GM12878 (cell line): ENCODE data around the gene AGAP1. TPM values are rescaled to one million over a fixed set of nuclear protein-coding genes. Genes with fewer than 3 reads are reported as not detected.

Source experiments
- ATAC-seq: fragments of 200-7000 bp; cut with Tn5 transposase; 3 replicates; pipeline ENCODE4 v1.9.1; 2020; ENCODE audit warnings: mild to moderate bottlenecking, moderate library complexity
- BruUV-seq: library from RNA; stranded (reverse); fragments of 400-500 nt; replicated peaks from 2 replicates; lab custom pipeline; 2021; lab: Mats Ljungman, UMichigan
- CTCF ChIA-PET: fragments of 300-600 bp; sonication (Branson Sonifier 250); formaldehyde crosslinking; extraction: SDS; loops from one replicate; lab custom pipeline; 2021; ENCODE audit warnings: inconsistent platforms; lab: Yijun Ruan, JAX
- POLR2A ChIA-PET: fragments of 350-600 bp; formaldehyde crosslinking; extraction: SDS; loops from one replicate; lab custom pipeline; 2021; ENCODE audit warnings: inconsistent platforms; lab: Charles Lee
- RAD21 ChIA-PET: fragments of 300-600 bp; sonication (Branson Sonifier 250); formaldehyde crosslinking; loops from one replicate; lab custom pipeline; 2023; ENCODE audit warnings: antibody characterized with exemption; ENCODE audit not compliant: unreplicated experiment; lab: Charles Lee
- SMC1A ChIA-PET: fragments of 300-600 bp; sonication (Branson Sonifier 250); formaldehyde crosslinking; loops from one replicate; lab custom pipeline; 2023; ENCODE audit not compliant: unreplicated experiment, uncharacterized antibody; lab: Charles Lee
- DNase-seq: peaks from one replicate; pipeline ENCODE4 v3.0.0-alpha.2; 2011; ENCODE audit warnings: low read depth, low spot score
- FAIRE-seq: peaks from 3 replicates; lab custom pipeline; 2011; peaks lifted over from hg19 to GRCh38; lab: Jason Lieb, UNC
- H2AFZ ChIP-seq: 2 replicates; pipeline ENCODE4 v1.6.0; 2011; ENCODE audit warnings: low read depth, low read length, control low read depth; ENCODE audit not compliant: control insufficient read depth
- H3K27ac ChIP-seq: 2 replicates; pipeline ENCODE4 v1.5.1; 2011; ENCODE audit warnings: control low read depth; ENCODE audit not compliant: control insufficient read depth, insufficient read depth
- H3K27me3 ChIP-seq, 2 experiments: replicated peaks in 1 of 2; 2 replicates each; pipeline versions ENCODE4 v1.6.0 to v1.6.1; 2011; ENCODE audit warnings: low read length in 1 of 2; ENCODE audit not compliant: control insufficient read depth in 2 of 2, insufficient read depth in 2 of 2
- H3K36me3 ChIP-seq, 2 experiments: 2 replicates each; pipeline ENCODE4 v1.5.1; 2011; ENCODE audit warnings: low read length in 1 of 2; ENCODE audit not compliant: control insufficient read depth in 2 of 2, insufficient read depth in 2 of 2
- H3K4me1 ChIP-seq: 2 replicates; pipeline ENCODE4 v1.6.1; 2011; ENCODE audit warnings: mild to moderate bottlenecking, low read length, moderate library complexity, mixed read lengths; ENCODE audit not compliant: control insufficient read depth, insufficient read depth
- H3K4me2 ChIP-seq: 2 replicates; pipeline ENCODE4 v1.6.0; 2011; ENCODE audit warnings: control low read depth; ENCODE audit not compliant: control insufficient read depth, insufficient read depth
- H3K4me3 ChIP-seq: fragments of 200-600 bp; sonication (generic); 2 replicates; pipeline ENCODE4 v1.5.1; 2016
- H3K79me2 ChIP-seq: 2 replicates; pipeline ENCODE4 v1.6.0; 2011; ENCODE audit warnings: low read length; ENCODE audit not compliant: control insufficient read depth, insufficient read depth
- H3K9ac ChIP-seq: 2 replicates; pipeline ENCODE4 v1.8.0; 2011; ENCODE audit warnings: low read length, control low read depth, mixed read lengths; ENCODE audit not compliant: control insufficient read depth, insufficient read depth
- H3K9me3 ChIP-seq: replicated peaks from 3 replicates; pipeline ENCODE4 v1.5.1; 2011; ENCODE audit warnings: mild to moderate bottlenecking, low read length; ENCODE audit not compliant: control insufficient read depth, insufficient read depth
- H4K20me1 ChIP-seq: 2 replicates; pipeline ENCODE4 v1.6.0; 2011; ENCODE audit not compliant: control insufficient read depth, insufficient read depth
- BACH1 ChIP-seq: fragments of 450-650 bp; IDR thresholded peaks from 2 replicates; pipeline ENCODE4 v1.6.1; 2017; ENCODE audit warnings: mild to moderate bottlenecking, borderline replicate concordance
- BCL11A ChIP-seq: IDR thresholded peaks from 2 replicates; pipeline ENCODE4 v1.6.1; 2011; ENCODE audit warnings: low read depth, low read length
- CREM ChIP-seq: IDR thresholded peaks from 2 replicates; pipeline ENCODE4 v1.6.1; 2014; ENCODE audit warnings: antibody characterized with exemption, low read depth
- JUNB ChIP-seq: IDR thresholded peaks from 2 replicates; pipeline ENCODE4 v1.6.1; 2016; ENCODE audit warnings: antibody characterized with exemption, mild to moderate bottlenecking
- KLF5 ChIP-seq: fragments of 450-650 bp; IDR thresholded peaks from 2 replicates; pipeline ENCODE4 v1.6.1; 2014; ENCODE audit warnings: mild to moderate bottlenecking; ENCODE audit not compliant: partially characterized antibody
- LARP7 ChIP-seq: fragments of 450-650 bp; IDR thresholded peaks from 2 replicates; pipeline ENCODE4 v1.6.1; 2017; ENCODE audit warnings: mild to moderate bottlenecking
- NFXL1 ChIP-seq: fragments of 450-650 bp; IDR thresholded peaks from 2 replicates; pipeline ENCODE4 v1.6.1; 2017; ENCODE audit warnings: antibody characterized with exemption, mild to moderate bottlenecking, borderline replicate concordance
- NR2C2 ChIP-seq: IDR thresholded peaks from 2 replicates; pipeline ENCODE4 v1.6.1; 2011; ENCODE audit warnings: borderline replicate concordance, low read depth; ENCODE audit not compliant: control insufficient read depth, insufficient read length
- NRF1 ChIP-seq: conservative IDR thresholded peaks from 2 replicates; pipeline ENCODE4 v1.6.1; 2011; ENCODE audit warnings: mild to moderate bottlenecking, low read depth, low read length, improper control_type of control experiment
- PML ChIP-seq: IDR thresholded peaks from 2 replicates; pipeline ENCODE4 v1.6.1; 2012; ENCODE audit warnings: low read length, inconsistent platforms
- RELA ChIP-seq: fragments of 450-650 bp; IDR thresholded peaks from 2 replicates; pipeline ENCODE4 v1.8.0; 2014; ENCODE audit warnings: borderline replicate concordance; ENCODE audit not compliant: partially characterized antibody
- SMAD1 ChIP-seq: fragments of 450-650 bp; IDR thresholded peaks from 2 replicates; pipeline ENCODE4 v1.6.1; 2018; ENCODE audit warnings: mild to moderate bottlenecking, low read depth; ENCODE audit not compliant: partially characterized antibody
- SMARCA5 ChIP-seq: fragments of 450-650 bp; IDR thresholded peaks from 2 replicates; pipeline ENCODE4 v1.6.1; 2017; ENCODE audit warnings: mild to moderate bottlenecking
- SP1 ChIP-seq: IDR thresholded peaks from one replicate; pipeline ENCODE4 v1.6.1; 2011; ENCODE audit warnings: low read depth, low read length
- SUPT20H ChIP-seq: IDR thresholded peaks from 2 replicates; pipeline ENCODE4 v1.6.1; 2011; ENCODE audit warnings: low read depth, mild to moderate bottlenecking, low read length, moderate library complexity, borderline replicate concordance; ENCODE audit not compliant: control insufficient read depth
- TAF1 ChIP-seq: IDR thresholded peaks from 2 replicates; pipeline ENCODE4 v1.6.1; 2011; ENCODE audit warnings: mild to moderate bottlenecking, low read depth, low read length, borderline replicate concordance
- TCF3 ChIP-seq: IDR thresholded peaks from 2 replicates; pipeline ENCODE4 v1.6.1; 2012; ENCODE audit warnings: low read depth, mild to moderate bottlenecking, low read length, borderline replicate concordance; ENCODE audit not compliant: insufficient read depth
- TCF7 ChIP-seq: IDR thresholded peaks from 2 replicates; pipeline ENCODE4 v1.6.1; 2014; ENCODE audit warnings: antibody characterized with exemption, borderline replicate concordance
- ZNF384 ChIP-seq: IDR thresholded peaks from 2 replicates; pipeline ENCODE4 v1.6.1; 2012; ENCODE audit warnings: low read depth, mild to moderate bottlenecking, low read length, improper control_type of control experiment, borderline replicate concordance
- WGBS: methylation state at CpG from one replicate; pipeline ENCODE4 v1.1.6; 2016; ENCODE audit warnings: low lambda C conversion rate; ENCODE audit not compliant: insufficient replicate concordance, insufficient coverage; ENCODE audit errors: missing lambda C conversion rate; 5-methylcytosine and 5-hydroxymethylcytosine counted together
- in situ Hi-C: fragments of 300-500 bp; cut with MboI; formaldehyde crosslinking; loops from 9 replicates; pipeline ENCODE4 v1.14.3; 2018; ENCODE audit warnings: mixed read lengths
- intact Hi-C: fragments of 100-400 bp; cut with micrococcal nuclease; formaldehyde crosslinking; loops from one replicate; pipeline ENCODE4 v1.14.2; 2022; ENCODE audit not compliant: unreplicated experiment
- polyA plus RNA-seq, 11 experiments: library from polyadenylated mRNA; depleted of rRNA in 4 of 11; unstranded in 6 of 11; stranded (reverse) in 5 of 11; fragments of >200 nt; fragmentation: Nextera tagmentation in 4 of 11; fragmentation: Illumina TruSeq in 1 of 11; extraction: Ambion mirVana in 4 of 11; extraction: Trizol in 1 of 11; gene quantifications; 1 replicate in 1 of 11; 2 replicates in 10 of 11; pipeline versions ENCODE4 v1.2.1 to v1.2.3, GENCODE V29; 2011 to 2016; ENCODE audit warnings: inconsistent platforms in 2 of 11, missing spikeins in 2 of 11, low read depth in 1 of 11
- total RNA-seq, 4 experiments: library from RNA; depleted of rRNA in 3 of 4; stranded (reverse); fragments of >200 nt in 3 of 4; fragmentation: Illumina TruSeq in 1 of 4; extraction: Trizol in 1 of 4; gene quantifications; 2 replicates each; pipeline versions ENCODE4 v1.2.1 to v1.2.3, GENCODE V29; 2013 to 2021
- TF ChIP-seq, protein P1 (sequence below): IDR thresholded peaks from 2 replicates; pipeline ENCODE4 v1.6.1; 2011; ENCODE audit warnings: low read depth, mild to moderate bottlenecking, low read length, moderate library complexity, borderline replicate concordance; ENCODE audit errors: extremely low read depth
- TF ChIP-seq, protein P2 (sequence below): IDR thresholded peaks from 2 replicates; pipeline ENCODE4 v1.6.1; 2011; ENCODE audit warnings: borderline replicate concordance, low read depth, mild to moderate bottlenecking, moderate library complexity, low read length; ENCODE audit not compliant: insufficient read depth, poor library complexity, severe bottlenecking

Gene AGAP1
- total and polyA plus RNA-seq, 10 of the 15 experiments (the other 5 are each of a cell fraction or from before 2014, with no cell fraction given) = 0.05 to 0.15 (median 0.06) TPM; not detected in 7

DNA sequence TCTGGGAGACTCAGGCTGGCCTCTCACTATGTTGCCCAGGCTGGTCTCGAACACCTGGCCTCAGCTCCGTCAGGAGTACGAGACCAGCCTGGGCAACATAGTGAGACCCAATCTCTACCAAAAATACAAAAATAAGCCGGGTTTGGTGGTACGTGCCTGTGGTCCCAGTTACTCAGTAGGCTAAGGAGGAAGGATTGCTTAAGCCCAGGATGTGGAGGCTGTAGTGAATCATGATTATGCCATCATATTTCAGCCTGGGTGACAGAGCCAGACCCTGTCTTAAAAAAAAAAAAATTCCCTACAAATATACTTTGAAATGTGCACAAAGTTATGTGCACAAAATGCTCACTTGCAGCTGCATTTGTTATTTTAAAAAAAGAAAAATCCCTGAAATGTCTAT, 26.3 kb upstream of the AGAP1 start (continued):
- TF ChIP-seq SUPT20H (no peak), TCF3 (no peak), NR2C2 (no peak)

DNA sequence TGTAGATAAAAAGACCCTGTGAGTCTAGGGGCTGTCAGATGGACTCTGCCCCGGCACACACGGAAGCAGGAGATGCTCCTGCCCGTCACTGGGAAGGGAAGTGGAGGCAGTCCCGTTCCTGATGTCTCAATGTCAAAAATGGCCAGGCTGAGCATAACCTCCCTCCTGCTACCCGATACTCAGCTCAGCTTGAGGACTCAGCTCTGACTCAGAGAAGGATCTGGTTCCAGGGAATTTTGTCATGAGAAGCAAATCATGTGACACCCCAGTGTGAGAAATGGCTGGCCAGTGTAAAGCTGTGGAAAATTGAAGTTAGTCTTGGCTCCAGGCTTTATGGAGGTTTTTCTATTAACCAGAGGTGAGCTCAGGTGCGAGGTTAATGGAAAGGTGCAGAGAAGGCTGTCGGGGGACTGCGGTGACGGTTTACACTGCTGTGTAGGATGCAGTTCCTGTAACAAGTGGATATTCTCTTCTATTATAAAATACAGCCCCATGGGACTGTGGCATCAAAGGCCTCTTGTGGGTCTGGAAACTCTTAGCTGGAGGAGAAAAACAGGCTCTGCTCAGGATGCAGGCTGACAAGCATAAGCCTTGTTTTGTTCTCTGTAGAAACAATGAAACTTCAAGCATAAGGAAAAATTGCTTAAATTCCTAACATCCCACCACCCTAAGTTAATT, 24.7 kb upstream of the AGAP1 start:
- ChIA-PET CTCF (no interaction called here), SMC1A (no interaction called here), RAD21 (no interaction called here), POLR2A (no interaction called here)
- no peak for FAIRE-seq
- in situ Hi-C loops (no loop called here), intact Hi-C loops (no loop called here)
- Histone ChIP-seq H4K20me1 (no peaks in the 10 kb centered on the region), H3K4me3 (no peak overlapping the region), H3K9me3 (no peaks in the 10 kb centered on the region), H3K4me2 (no peak overlapping the region), H2AFZ (no peak overlapping the region), H3K27ac (no peak overlapping the region), H3K4me1 (no peaks in the 10 kb centered on the region), H3K36me3 (no peaks in the 10 kb centered on the region), H3K79me2 (no peaks in the 10 kb centered on the region), H3K9ac (no peak overlapping the region), H3K27me3 (no peaks in the 10 kb centered on the region)
- TF ChIP-seq, protein P1, sequence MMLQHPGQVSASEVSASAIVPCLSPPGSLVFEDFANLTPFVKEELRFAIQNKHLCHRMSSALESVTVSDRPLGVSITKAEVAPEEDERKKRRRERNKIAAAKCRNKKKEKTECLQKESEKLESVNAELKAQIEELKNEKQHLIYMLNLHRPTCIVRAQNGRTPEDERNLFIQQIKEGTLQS = no peak
- TF ChIP-seq NRF1 = no peak
- no peak for TF ChIP-seq CREM
- TF ChIP-seq ZNF384 = no peak
- TF ChIP-seq KLF5 = no peak
- no peak for TF ChIP-seq BACH1
- TF ChIP-seq, protein P2, sequence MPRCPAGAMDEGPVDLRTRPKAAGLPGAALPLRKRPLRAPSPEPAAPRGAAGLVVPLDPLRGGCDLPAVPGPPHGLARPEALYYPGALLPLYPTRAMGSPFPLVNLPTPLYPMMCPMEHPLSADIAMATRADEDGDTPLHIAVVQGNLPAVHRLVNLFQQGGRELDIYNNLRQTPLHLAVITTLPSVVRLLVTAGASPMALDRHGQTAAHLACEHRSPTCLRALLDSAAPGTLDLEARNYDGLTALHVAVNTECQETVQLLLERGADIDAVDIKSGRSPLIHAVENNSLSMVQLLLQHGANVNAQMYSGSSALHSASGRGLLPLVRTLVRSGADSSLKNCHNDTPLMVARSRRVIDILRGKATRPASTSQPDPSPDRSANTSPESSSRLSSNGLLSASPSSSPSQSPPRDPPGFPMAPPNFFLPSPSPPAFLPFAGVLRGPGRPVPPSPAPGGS = no peak
- TF ChIP-seq SMARCA5 = no peak
- no peak for TF ChIP-seq JUNB
- no peak for TF ChIP-seq PML
- TF ChIP-seq SMAD1 = no peak
- no peak for TF ChIP-seq BCL11A
- TF ChIP-seq RELA = no peak
- TF ChIP-seq NFXL1 = no peak
- TF ChIP-seq SP1 = no peak
- no peak for TF ChIP-seq TCF7
- no peak for TF ChIP-seq LARP7
- no peak for TF ChIP-seq TAF1
- no peak for ATAC-seq
- 15% methylated on average over 9 of the region's 9 CpGs for WGBS
- BruUV-seq = no TSS peak
- no peak for DNase-seq
